Stimulated activated naive CD8-positive, alpha-beta T cell treated with anti-CD3 and anti-CD28 coated beads, Interleukin-15, Interleukin-2, amounts not matched to agents 100 U/mL and 50 U/mL, for 24 hours (primary cell): ENCODE measurements around the gene ATP1B3.
"Not testable (repeated sequence)": the region's sequence is repeated elsewhere in the genome, so short reads cannot be mapped to it uniquely, and the experiment has no call there.

Source experiments
- ATAC-seq: fragments of 150-1000 bp; cut with Tn5 transposase; one replicate; pipeline ENCODE4 v1.10.0; 2021
- DNase-seq: peaks from one replicate; pipeline ENCODE4 v3.0.0; 2021

Gene ATP1B3

DNA sequence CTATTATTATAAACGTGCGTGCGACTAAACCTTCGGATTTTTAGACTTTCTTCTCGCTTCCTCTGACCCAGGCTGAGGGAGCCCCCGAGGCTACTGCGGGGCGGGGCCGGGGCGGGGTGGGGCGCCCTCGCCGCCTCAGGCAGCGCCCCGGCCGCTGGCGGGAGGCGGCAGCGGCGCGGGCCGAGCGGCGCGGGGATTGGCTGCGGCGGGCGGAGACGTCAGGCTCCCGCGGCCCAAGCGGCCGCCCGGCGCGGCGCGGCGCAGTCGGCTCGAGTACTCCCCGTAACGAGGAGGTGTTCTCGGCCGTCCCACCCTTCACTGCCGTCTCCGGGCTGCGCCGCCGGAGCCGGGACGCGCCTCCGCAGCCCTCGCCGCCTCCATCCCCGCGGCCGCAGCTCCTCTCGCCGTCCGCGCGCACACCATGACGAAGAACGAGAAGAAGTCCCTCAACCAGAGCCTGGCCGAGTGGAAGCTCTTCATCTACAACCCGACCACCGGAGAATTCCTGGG lies at the start of gene ATP1B3:
Gene ATP1B3, plus strand, starts transcription at position 263 of the 510 bp plus-strand sequence. Its CDS starts 159 bp downstream, at position 422.
- peak; percentile 83 for ATAC-seq
- peak; percentile 87 for DNase-seq

DNA sequence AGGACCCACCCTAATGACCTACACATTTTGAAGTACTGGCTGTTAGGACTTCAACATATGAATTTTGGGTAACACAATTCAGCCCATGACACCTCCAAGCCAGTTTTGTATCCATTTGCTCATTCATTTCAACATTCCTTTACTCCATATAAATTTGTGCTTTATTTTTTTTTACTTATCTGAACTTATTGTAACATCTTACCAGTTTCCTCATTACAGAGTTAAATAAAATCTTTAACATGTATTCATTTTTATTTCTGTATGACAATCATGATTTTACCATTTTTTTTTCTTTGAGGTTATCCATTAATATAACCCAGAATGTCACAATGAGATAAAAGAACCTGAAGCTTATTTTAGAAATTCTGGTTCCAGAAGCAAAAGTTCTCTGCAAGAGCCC lies 48.0 kb upstream of the ATP1B3 start:
- DNase-seq (no peak), ATAC-seq (no peak)

DNA sequence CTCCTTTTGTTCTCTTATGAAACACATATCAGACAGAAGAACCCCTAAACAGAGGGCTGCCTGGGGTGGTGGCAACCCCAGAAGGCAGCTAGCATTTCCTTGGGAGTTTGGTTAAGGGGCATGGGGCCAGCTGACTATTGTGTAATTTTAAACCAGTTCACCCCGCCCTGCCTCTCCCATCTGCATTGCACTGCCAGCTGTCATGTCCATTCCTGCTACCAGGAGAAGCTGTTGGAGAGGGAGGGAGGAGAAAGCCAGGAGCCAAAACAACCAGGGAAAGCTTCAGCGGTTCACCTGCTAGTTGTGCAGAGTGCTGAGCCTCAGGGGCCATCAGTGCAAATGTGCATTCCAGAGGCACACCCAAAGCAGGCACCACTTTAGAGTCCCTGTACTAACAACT lies 47.6 kb upstream of the ATP1B3 start:
- DNase-seq: no peak
- no peak for ATAC-seq

DNA sequence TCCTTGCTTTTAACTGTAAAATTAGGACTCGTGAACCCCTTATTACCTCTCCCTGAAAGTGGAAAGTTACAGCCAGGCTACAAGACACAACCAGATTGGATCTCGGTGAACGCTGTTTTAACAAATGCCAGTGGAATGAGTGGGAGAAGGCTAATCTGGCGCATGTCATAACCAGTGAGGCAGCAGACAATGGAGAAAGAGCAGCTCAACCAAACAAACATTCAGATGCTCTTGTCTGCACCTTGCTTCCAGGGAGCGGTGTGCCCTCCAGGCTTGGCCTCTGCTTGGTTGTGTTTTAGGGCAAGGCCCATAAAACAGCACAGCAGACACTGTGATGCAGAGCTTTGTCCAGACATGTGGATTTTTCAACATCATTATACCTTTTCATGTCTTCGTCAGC lies 45.9 kb upstream of the ATP1B3 start:
- no peak for DNase-seq
- ATAC-seq: no peak

DNA sequence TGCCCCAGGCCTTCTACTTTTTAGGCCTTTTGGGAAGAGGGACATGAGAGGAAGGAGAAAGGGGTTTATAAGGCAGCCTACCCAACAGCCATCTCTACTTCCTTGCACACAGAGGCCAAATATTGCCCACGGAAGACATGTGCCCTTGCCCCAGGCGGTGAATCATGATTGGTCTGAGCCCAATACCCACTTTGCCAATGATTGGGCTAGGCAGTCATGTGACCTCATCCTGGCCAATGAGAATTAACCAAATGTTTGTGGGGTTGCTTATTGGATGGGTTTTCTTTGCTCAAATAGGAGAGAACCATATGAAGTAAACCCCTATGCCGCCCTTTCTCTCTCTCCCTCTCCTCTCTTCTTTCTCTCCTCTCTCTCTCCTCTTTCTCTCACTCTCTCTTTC lies 42.2 kb upstream of the ATP1B3 start:
- no peak for ATAC-seq
- no peak for DNase-seq

DNA sequence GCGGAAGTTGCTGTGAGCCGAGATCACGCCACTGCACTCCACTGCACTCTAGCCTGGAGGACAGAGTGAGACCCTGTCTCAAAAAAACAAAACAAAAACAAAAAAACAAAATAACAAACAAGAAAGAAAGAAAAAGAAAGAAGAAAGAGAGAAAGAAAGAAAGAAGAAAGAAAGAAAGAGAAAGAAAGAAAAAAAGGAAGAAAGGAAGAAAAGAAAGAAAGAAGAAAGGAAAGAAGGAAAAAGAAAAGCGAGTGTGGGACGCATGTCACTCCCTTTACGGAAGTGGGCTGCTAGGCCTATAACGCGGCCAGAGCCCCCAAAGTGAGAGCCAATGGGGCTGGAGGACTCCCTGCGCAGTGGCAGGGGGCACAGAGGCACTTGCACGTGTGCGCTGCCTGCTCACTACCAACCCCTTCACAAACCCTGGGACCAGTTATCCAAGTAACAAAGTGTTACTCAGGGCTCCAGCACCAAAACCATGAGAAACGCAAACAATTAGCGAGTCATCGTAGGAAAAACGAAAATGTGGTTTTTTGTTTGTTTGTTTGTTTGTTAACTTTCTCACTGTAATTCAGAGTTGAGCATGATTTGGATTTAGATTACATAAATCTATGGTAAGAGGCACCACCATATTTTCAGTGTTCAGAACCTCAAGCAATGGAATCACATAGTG lies 40.8 kb upstream of the ATP1B3 start:
- no peak for ATAC-seq
- DNase-seq: no peak

DNA sequence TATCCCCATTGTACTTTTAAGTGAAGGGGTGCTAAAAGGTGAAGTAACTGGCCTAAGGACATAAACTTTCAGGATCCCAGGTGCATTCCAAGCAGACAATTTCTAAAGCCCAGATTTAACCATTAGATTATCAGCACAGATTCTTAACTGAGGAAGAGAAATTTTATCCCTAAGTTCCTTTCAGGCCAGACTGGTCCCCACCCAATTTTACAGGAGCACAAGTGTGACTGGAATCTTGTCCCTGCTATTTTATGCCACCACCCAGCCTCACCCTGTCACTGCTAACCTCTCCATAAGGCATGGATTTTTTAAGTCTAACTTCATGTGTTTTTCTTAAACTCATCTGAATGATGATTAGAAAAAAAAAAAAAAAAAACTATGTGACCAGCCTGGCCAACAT lies 37.1 kb upstream of the ATP1B3 start:
- no peak for ATAC-seq
- no peak for DNase-seq

DNA sequence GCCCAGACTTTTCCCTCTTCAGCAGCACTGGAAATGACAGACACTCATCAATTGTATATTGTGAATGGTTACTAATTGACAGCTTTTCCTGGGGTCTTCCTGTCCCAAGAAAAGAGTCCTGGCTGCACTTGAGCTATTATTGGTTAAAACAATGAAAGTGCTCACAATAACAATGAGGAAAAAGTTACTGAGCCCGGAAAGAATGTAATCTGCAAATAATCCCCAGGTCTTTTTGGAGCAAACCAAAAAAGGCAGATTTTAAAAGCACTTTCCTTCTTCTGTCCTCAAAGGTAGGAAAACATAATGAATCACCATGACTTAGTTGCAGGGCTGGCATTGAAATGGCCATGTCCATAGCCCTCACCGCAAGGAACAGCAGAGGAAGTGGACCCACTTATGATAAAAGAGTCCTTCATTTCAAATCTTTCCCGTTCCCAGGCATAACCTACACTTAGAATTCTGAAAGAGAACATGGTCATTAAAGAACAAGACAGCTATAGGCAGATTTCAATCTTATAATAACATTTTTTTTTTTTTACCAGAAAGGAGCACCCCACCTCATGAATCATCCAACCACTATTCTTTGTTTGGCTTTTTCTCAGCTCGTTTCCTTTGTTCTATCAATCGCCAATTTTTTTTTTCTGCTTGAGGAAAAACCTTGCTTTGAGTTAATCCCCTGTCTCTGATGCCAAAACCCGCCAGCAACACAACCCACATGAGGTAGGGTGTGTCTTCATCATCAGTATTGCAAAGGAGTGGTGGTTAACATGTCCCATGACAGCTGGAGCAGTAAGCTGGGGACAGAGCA lies 35.5 kb upstream of the ATP1B3 start:
- ATAC-seq (peak; percentile 60), DNase-seq (peak; percentile 7)

DNA sequence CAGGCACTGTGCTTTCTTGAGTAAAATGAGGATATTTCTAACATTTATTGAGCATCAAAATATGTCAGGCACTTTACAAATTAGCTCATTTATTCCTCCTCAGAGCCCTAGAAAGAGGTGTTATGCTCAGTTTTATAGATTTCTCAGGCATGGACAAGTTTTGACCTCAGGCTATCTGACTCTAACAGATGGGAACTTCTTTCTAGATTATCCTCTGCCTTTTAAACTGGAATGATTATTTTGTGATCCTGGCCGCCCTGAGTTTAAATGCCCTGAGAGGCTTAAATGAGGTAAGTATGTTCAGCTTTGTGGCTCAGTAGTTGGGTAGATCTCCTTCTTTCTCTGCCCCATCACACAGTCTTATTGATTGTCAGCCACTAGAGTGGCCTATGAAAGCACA lies 32.3 kb upstream of the ATP1B3 start:
- ATAC-seq (no peak), DNase-seq (no peak)

DNA sequence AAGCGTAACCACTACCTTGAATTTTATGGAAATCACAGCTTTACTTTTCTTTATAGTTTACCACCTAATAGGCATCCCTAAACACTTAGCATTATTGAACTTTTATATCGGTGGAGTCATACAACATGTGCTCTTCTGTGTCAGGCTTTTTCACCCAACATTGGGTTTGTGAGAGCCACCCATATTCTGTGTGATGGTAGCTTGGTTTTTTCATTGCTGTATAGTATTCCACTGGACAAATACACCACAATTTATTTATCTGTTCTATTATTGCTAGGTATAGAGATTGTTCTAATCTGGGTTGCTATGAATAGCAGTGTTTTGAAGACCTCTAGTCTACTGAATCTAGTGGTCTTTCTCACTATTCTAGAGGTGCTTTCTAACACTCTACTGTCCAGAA lies 31.6 kb upstream of the ATP1B3 start:
- ATAC-seq: no peak
- DNase-seq: no peak

DNA sequence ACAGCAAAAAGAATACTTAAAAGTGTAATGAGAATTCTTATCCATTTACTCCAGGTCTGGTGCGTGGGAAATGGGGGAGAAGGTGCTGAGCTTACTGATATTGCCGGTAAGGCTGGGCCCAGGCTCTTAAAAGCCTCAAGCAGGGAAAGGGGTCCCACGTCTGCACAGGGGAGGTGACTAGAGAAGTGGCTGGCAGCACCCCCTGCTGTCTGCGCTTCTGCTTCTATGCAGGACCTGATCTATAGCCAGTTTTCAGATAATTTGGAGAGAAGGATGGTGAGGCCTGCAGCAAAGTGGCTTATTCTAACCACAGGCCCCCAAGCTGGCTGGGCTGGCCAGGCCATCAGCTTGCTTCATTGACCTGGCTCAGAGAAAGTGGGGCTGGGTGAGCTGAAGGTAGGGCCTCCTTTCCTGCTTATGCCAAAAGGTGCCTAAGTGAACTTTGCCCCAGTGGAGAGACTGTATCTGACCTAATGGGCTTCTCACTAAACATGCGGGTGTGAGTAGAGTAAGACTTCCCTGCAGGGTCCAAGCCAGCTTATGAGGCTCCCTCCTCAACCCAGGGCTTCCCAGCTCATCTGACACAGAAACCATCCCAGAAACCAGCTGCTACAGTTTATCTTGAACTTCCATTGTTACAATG lies 30.9 kb upstream of the ATP1B3 start:
- DNase-seq (peak; percentile 39), ATAC-seq (no peak)

DNA sequence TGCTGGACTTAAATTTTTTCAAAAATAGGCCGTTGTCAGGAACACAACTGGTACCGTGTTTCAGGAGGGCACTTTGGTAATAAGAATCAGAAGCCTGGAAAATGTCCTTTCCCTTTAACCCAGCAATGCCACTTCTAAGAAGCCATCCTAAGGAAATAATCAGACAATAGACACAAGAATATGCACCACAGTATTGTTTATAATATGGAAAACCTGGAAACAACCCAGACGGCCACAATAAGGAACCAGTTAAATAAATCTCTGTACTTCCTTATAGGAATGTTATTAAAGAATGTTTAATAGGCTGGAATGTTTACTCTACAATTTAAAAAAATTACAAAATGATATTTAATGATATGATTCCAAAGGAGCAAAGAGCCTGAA lies 30.4 kb upstream of the ATP1B3 start:
- ATAC-seq: no peak
- no peak for DNase-seq

DNA sequence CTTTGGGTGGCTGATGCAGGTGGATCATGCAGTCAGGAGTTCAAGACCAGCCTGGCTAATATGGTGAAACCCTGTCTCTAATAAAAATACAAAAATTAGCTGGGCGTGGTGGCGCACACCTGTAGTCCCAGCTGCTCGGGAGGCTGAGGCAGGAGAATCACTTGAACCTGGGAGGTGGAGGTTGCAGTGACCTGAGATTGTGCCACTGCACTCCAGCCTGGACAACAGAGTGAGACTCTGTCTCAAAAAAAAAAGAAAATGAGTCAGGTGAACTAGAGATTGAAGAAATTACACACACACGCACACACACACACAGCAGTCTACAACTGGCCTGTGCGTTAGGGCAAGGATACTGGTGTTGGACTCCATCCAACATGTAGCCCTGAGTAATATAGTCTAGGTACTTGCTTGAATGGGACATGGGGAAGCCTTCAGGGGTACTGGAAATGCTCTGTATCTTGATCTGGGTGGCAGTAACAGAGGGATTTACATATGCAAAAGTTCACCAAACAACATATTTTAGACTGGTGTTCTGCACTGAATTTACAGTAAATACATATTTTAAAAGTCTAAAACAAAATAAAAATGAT lies 28.2 kb upstream of the ATP1B3 start:
- not testable (repeated sequence) for ATAC-seq, DNase-seq

DNA sequence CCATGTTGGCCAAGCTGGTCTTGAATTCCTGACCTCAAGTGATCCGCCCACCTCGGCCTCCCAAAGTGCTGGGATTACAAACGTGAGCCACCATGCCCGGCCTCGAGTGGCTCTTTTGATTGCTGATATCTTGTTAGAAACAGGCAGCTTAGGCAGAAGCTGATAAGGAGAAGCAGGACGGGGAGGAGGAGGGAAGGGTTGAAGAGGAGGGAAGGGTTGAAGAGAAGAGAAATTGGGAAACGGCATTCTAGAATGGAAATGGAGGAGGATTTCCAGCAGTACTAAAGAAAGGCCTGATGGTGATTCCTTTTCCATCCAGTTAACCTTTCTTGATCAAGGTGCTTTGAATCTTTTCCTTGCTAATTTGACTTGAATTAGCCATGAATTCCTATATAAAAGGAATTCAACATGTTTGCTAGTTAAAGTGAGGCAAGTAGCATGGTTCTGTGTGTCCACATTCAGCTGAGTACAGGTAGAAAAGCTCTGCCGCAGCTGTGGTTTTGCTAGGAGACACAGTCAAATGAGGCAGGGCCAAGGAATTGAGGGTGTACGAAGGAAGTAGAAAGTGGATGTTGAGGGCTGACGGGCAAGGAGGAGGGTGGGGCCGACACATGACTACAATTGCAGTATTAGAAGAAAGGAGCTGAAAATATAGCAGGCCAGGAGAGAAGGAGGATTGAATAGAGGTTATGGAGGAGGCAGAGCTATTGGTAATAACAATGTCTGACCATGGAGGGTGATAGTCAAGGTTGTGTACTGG lies 27.2 kb upstream of the ATP1B3 start:
- no peak for DNase-seq
- ATAC-seq: no peak

DNA sequence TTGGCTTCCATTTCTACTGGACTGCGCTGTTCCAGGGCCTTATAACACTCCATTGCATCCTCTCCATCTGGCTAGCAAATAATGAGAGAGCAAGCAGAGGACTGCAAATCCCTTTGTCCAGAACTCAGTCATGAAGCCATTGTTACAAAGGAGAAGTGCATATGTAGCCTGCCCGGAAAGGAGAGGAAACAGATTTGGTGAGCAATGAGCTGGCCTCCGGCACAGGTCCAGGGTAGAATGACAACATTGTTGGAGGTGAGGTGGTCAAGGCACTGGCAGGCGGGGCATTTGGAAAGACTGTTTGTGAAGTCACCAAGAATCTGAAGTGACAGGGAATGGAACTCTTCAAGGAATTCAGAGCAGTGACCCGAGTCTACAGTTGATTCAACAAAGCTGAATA lies 25.0 kb upstream of the ATP1B3 start:
- ATAC-seq (no peak), DNase-seq (no peak)

DNA sequence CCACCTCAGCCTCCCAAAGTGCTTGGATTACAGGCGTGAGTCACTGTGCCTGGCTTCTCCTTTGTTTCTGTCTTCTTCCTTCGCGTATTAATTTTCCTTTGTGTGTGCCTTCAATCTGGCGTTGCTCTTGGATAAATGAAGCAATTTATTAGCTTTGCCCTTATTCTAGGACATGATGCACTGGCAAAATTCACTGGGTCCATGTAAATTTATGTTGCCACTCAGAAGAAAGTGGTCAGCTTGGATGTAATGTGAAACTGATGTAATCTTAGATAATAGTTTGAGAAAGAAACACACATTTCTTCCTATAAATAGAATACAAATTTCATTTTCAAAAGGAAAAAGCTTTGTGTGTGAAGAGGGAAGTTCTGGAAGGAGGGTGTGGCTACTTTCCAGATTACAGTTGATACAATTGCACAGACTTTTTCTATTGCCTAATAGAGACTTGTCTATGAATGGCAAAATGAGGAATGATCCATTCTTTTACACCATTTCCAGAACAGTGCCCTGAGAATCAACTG lies 23.3 kb upstream of the ATP1B3 start:
- ATAC-seq (no peak), DNase-seq (no peak)

DNA sequence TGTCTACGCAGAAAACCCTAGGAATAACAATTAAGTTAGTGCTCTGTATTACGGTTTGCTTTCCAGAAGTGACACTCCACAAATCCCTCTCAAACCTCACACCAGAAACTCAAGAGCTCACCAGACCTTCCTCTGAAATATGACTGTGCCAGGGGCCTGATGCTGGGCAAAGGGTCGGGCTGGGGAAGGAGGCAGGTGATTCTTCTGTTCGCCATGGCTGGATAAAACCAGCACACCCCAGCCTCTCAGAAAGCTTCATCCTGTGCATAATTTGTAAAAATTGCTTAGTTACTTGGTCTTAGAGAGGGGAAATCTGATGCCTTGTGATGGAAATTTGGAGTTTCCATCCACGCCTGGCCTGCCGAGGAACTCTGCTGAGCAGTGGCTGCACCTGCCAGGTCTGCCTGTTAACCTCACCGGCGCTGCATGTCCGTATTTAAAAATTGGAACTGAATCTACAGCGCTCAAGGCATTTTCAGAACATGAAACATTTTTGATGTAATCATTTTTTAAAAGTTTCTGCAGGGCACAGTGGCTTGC lies 22.7 kb upstream of the ATP1B3 start:
- no peak for ATAC-seq
- DNase-seq: no peak

DNA sequence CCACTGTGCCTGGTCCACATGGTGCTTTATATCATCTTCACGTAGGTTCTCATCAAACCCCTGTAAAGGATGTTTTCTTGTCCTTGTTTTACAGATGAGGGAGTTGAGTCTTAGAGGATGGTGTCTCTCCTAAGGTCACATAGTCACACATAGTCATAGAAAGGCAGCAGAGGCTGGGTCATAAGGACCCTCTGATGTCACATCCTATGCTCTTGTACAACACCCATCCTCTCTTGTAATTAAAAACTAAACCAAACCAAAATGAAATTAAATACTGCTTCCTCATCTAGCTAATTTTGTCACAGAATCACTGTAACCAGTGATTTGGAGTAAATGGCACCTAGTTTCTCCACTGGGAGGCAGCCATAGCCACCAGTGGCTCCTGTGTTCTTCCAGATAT lies 21.8 kb upstream of the ATP1B3 start:
- ATAC-seq (no peak), DNase-seq (no peak)

DNA sequence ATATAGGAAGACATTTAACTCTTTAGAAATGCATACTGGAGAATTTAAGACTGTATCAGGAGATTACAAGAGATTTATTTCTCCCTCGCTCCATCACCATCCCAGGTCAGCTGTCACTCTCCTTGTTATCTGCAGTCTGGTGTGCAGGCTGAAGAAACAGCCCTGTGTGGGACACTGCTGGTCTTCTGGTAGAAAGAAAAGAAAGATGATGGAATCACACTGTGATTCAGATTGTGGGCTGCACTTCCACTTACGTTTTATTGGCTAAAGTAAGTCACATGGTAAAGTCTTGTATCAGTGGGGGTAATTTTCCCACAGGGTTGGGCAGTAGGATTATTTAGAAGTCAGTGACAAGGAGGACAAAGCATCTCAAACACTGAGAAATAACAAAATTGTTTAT lies 18.1 kb upstream of the ATP1B3 start:
- ATAC-seq (no peak), DNase-seq (no peak)

DNA sequence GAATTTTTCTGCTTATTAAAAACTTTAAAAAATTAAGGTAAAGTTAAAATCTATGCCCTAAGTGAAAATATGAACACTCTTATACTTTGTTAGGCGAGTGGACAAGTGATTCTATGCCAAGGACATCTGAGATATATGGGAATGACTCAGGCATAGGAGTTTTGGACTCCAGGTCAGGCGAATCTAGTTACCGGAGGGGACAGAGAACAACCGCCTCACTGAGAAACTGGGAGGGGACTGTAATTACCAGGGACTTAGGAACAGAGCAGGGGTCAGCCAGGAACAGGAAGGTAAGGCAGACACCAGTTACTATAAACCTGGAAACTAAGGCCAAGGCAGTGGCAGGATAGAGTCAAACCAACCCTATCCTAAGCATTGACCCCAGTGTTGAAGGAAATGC lies 16.8 kb upstream of the ATP1B3 start:
- no peak for DNase-seq
- ATAC-seq: no peak

DNA sequence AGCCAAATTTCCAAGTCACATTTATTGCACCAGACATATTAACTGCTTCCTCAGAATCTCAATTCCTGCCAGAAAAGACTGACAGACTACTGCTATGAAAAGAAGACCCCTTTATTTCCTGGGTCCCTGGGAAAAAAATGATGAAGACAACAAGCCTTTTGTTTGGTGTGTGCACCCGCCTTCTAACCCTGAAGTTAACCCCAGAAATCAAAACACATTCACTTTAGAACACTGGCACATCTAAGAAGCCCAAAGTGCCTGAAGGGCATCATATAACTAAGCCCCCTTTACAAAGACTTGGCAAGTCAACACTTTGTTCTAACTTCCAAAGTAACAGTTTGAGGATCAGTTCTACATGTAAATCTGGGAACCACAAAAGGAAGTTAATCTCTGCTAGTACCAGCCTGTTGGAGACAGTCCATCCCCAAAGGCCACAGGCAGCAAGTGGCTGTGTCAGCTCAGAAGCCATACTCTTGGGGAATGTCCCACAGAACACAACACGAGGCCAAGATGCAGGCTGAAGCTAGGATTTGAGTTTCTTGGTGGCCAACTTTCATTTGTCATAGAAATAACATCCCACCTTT lies 16.3 kb upstream of the ATP1B3 start:
- ATAC-seq: no peak
- no peak for DNase-seq
